ENCODE data around the gene NEU2.

Gene NEU2

DNA sequence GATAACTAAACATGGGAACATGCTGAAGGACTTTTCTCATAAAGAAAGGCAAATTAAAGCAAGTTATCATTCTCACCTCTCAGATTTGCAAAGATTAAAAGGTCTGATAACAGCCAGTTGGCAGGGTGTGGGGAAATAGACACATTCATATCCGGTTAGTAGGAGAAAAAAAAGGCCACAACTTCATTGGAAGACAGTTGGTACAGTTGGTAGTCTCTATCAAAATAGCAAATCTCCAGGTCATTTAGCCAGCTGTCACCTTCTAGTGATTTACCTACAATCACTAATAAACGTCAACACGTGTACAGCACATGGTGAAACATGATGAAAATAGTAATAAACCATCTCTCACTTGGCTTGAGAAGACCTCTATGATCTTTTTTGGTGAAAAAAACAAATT, 44.3 kb downstream of the NEU2 start:
- no peak for DNase-seq (ENCODE audit: low read depth in 2 of 2)

DNA sequence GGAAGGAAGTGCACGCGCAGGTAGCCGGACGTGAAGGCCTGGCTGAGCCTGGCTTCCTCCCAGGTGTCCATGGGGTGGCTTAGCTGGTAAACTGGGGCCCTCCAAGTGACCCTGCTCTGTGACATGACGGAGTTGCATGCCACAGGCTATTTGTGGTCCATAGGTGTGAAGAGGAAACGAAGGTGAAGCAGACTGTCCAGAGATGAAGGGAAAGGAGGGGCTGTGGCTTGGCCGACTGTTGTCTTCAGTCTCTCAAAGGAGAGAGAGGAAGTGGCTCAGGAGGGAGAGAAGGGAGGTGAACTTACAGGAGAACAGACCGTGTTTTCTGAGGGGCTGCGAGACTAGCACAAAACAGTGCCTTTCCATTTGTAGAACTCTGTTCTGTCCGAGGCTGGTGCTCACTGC, 47.0 kb downstream of the NEU2 start:
- no peak for DNase-seq (ENCODE audit: low read depth in 2 of 2)

DNA sequence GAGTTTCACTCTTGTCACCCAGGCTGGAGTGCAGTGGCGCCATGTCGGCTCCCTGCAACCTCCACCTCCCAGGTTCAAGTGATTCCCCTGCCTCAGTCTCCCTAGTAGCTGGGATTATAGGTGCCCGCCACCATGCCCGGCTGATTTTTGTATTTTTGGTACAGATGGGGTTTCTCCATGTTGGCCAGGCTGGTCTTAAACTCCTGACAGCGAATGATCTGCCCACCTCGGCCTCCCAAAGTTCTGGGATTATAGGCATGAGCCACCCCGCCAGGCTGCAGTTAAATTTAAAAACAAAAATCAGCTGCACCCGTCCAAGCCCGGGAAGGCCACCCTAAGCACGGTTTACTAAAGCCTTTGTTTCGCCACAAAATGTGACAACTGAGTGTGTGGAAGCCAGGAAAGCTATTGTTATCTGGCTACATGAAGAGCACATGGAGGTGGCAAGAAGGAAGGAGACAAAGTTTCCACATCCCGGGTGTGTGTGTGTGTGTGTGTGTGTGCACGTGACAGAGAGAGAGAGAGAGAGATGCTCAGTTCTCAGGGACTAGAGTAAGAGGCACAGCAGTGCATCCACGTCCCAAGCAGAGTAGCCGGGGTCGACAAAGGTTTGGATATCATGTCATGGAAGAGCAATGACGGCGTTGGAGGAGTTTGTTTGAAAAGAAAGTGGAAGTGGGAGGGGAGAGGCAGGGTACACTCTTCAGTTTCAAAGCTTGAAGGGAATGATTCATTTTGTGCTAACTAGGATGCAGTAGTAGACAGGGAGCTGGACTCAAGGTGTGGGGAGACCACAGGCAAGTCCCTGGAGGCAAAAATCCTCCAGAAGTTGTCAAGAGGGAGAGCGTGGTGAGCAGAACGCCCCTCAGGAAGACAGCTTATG, 47.7 kb downstream of the NEU2 start:
- DNase-seq (ENCODE audit: low read depth in 2 of 2) = no peak

DNA sequence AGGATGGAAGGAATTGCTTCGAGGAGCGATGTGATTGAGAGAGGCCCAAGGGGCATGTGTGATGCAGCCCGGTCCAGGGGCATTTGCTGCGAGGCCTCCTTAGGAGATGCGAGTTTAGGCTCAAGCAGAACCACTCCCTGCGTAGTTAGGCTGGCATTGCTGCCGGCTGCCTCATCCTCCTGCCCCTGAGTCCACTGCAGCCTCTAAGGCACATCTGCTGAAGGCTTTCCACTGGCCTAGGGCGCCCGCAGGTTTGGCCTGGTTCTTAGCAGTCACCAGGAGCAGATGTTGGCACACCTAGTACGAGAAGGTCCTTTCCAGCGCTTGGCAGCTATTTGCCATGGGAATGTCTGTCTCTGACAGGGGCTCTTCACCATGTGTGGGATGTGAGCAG, 48.4 kb downstream of the NEU2 start:
- DNase-seq (ENCODE audit: low read depth in 2 of 2) = no peak

DNA sequence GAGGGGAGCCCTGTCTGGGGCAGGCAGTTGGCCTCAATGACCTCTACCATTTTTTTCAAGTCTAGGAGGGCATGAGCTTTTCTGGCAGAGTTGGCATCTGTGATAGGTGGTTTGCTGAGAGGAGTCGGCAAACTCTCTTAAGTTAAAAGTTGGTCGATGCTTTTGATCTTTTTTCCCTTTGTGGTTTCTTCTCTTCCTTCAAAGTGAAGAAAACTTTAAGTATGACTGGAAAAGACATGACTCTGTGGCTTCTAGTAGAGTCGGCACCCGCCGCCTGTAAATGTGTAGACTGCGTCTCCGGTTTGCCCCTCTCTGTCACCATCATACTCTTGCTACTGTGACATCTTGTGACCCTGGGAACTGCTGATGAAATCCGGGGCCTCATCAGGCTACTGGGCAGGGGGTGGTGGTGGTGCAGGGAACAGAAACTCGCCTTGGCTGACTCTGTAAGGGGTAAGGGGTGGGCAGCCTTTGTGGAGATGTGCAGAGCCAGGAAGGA, 48.8 kb downstream of the NEU2 start:
- DNase-seq (ENCODE audit: low read depth in 2 of 2) = no peak

DNA sequence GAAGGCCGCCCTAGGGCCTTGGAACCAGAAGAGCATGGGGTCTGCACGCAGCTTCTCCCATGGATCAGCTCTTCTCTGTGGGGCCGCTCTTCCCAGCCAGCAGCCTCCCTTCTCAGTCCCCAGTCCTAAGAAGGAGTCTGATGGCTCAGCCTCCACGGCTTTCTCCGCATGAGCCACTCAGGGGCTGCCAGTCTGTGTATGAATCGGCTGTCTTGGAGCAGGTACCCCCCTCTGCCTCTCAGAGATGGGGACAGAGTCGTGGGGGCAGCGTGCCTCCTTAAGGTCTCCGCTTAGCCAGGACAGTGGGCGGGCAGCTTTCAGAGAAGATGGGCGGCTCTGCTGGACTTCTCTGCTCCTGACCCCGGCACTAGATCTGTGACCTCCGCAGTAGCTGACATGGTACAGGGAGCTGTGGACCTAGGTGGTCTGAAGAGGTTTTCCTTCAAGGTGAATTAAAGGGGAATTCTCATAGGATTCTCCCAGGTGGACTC, 49.3 kb downstream of the NEU2 start:
- no peak for DNase-seq (ENCODE audit: low read depth in 2 of 2)

DNA sequence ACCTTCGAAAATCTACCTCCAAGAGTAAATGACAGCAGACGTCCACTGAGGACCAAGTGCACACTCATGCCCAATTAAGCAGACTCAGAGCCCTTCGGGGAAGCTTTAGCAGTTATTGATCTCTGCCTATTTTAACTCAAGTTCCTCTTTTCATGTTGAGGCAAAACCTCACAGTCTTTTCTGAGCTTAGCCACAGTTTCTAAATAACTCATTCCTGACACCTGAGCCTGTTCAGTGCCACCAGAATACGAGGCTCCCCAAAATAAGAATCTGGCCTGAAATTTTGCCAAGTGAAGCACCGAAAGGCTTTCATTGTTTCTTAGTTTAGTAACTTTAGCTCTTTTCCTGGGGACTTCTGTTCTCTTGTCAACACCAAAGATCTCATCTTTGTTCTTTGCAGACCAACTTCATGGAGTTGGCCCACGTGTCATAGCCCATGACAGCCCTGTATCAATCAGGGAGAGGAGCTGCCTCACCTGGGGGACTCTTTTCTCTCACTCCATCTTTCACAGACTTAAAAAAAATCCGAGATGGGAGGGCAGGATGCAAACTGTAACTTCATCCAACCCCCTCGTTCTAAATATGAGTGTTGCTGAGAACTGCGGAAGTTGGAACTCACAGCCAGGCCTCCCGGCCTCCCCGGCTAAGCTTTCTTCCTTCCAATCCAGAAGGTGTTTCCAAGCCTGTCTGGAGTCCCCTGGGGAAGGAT, 49.9 kb downstream of the NEU2 start:
- no peak for DNase-seq (ENCODE audit: low read depth in 2 of 2)

DNA sequence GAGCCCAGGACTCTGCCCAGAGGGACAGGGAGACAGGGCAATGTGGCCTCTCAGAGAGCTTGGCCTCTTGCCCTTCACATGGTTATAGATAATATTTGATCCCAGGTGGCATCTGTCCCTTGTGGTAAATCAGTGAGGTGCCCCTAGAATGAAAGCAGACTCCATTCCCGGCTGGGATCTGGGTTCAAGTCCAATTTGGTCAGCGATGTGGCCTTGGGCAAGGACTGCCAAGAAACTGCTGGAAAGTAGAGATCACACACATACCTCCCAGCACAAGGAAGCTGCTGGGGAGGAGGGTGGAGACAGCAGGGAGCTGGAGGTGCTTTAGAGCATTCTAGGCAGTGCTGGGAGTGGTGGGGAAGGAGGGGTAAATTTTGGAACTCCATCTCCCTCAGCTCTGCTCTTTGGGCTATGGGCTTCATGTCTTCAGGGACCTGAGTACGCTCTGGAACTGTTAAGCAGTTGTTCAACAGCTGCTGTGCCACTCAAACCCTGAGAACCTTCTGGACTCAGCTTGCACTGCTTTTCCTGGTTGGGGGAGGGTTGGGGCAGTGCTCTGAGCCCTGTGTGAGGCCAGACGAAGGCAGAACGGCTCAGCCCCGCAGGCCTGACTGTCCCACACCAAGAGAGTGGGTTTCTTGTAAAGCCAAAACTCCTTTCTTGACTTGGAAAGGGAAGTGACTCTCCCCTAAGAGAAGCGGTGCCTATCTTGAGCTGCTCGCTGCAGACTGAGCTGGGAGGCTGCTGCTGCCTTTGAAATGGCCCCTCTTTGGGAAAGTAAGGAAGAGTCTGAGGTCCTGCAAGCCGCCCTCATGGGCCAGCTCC, 50.7 kb downstream of the NEU2 start:
- no peak for DNase-seq (ENCODE audit: low read depth in 2 of 2)

DNA sequence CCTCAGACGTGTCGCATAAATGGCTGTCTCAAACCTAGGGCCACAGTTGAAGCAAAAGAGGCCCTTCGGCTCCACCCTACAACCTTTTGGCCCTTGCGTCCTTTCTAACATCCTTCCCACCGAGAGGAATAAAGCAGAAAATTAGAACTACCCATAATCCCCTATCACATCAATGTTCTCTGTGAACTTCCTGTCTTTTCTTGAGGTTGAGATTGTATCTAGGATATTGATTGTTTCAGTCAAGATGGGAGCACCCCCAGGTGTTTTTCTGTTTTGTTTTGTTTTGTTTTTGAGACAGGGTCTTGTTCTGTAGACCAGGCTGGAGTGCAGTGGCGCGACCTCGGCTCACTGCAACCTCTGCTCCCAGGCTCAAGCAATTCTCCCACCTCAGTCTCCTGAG, 51.3 kb downstream of the NEU2 start:
- DNase-seq (ENCODE audit: low read depth in 2 of 2) = no peak

DNA sequence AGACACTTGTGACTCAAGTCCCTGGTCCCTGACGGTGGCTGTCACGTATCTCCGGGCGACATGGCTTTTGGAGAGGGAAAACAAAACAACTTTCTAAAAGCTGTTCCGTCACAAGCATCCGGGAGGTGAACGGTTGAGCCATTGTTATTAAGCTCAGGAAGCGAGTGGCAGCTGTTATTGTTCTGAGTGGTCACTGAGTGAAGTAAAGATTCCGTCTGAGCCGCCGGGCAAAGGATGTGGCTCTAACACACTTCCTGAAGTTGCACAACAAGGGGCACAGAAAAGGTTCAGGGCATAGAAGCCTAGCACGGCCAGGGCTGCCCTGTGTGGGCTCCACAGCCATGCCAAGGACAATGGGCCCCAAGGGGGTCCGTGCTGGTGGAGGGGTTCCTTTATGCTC, 52.0 kb downstream of the NEU2 start:
- DNase-seq (ENCODE audit: low read depth in 2 of 2) = no peak

Measured in fibroblast of skin of left biceps (primary cell).